PC-3 (cell line): ENCODE data around the gene GRIN2A.

Experiments
- CTCF ChIP-seq: fragments of 300-600 bp; sonication (generic); conservative IDR thresholded peaks from 2 replicates; pipeline ENCODE4 v1.5.1; 2017; ENCODE audit warnings: antibody characterized with exemption, low read depth, mild to moderate bottlenecking, low read length
- EZH2 ChIP-seq: fragments of 300-600 bp; sonication (generic); IDR thresholded peaks from one replicate; pipeline ENCODE4 v1.6.1; 2017; ENCODE audit warnings: antibody characterized with exemption, mild to moderate bottlenecking, low read length; ENCODE audit not compliant: unreplicated experiment
- EZH2phosphoT487 ChIP-seq: fragments of 300-600 bp; sonication (generic); IDR thresholded peaks from 2 replicates; pipeline ENCODE4 v1.6.1; 2018; ENCODE audit warnings: mild to moderate bottlenecking, antibody characterized with exemption, low read length, borderline replicate concordance

DNA sequence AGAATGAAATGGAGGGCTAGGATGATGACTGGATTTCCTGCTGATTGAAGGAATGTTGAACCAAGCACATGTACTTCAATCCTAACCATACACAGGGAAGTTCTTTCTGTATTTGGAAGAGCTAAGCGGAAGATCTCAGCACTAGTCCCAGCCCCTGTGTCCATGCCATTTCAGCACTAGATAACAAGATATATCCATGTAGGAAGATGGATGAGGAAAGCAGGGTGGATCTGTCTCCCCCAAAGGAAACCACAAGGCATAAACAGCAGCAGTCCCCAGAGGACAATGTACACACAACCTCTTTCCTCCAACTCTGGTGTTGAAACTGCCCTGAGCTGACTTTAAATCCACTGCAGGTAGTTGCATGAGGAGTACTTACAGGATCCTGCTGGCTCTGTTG, 75.1 kb downstream of the GRIN2A start:
- no peak for TF ChIP-seq EZH2phosphoT487
- TF ChIP-seq CTCF, result no peak
- no peak for TF ChIP-seq EZH2
